H9 (cell line): ENCODE measurements around the gene DNAJC15. TPM values are rescaled to one million over a fixed set of nuclear protein-coding genes. Genes with fewer than 3 reads are reported as not detected.

Experiments used
- DNase-seq: peaks from one replicate; pipeline ENCODE4 v3.0.0-alpha.2; 2017
- H2AFZ ChIP-seq: one replicate; pipeline ENCODE4 v1.6.1; 2013; ENCODE audit warnings: mild to moderate bottlenecking, low read length, control low read depth, moderate library complexity
- H2AK5ac ChIP-seq: 2 replicates; pipeline ENCODE4 v1.6.1; 2013; ENCODE audit warnings: low read length, control low read depth, mixed read lengths; ENCODE audit not compliant: insufficient read length
- H2BK120ac ChIP-seq: one replicate; pipeline ENCODE4 v1.6.1; 2013; ENCODE audit warnings: low read depth, mild to moderate bottlenecking, low read length, control low read depth, inconsistent platforms; ENCODE audit not compliant: poor library complexity, severe bottlenecking
- H2BK12ac ChIP-seq: 2 replicates; pipeline ENCODE4 v1.6.1; 2013; ENCODE audit warnings: low read length, control low read depth, mixed read lengths, low read depth; ENCODE audit not compliant: insufficient read length
- H2BK15ac ChIP-seq: 2 replicates; pipeline ENCODE4 v1.6.1; 2013; ENCODE audit warnings: low read depth, low read length, control low read depth
- H2BK20ac ChIP-seq: one replicate; pipeline ENCODE4 v1.6.1; 2013; ENCODE audit warnings: low read depth, mild to moderate bottlenecking, low read length, control low read depth, inconsistent platforms; ENCODE audit not compliant: poor library complexity, severe bottlenecking
- H2BK5ac ChIP-seq: 2 replicates; pipeline ENCODE4 v1.6.1; 2013; ENCODE audit warnings: low read length, control low read depth, mixed read lengths; ENCODE audit not compliant: insufficient read length
- H3K14ac ChIP-seq: 2 replicates; pipeline ENCODE4 v1.6.1; 2013; ENCODE audit warnings: low read length, control low read depth; ENCODE audit not compliant: insufficient read depth
- H3K18ac ChIP-seq: 2 replicates; pipeline ENCODE4 v1.6.1; 2013; ENCODE audit warnings: low read depth, mild to moderate bottlenecking, mixed read lengths, low read length, control low read depth; ENCODE audit not compliant: insufficient read length
- H3K23ac ChIP-seq: 2 replicates; pipeline ENCODE4 v1.6.1; 2013; ENCODE audit warnings: low read length, control low read depth, mixed read lengths, low read depth; ENCODE audit not compliant: insufficient read length
- H3K23me2 ChIP-seq: 2 replicates; pipeline ENCODE4 v1.6.1; 2013; ENCODE audit warnings: low read depth, mild to moderate bottlenecking, mixed read lengths, low read length, control low read depth; ENCODE audit not compliant: insufficient read length, poor library complexity, severe bottlenecking
- H3K27ac ChIP-seq: 2 replicates; pipeline ENCODE4 v1.5.1; 2013; ENCODE audit warnings: low read length, control low read depth, mixed read lengths, low read depth; ENCODE audit not compliant: insufficient read length
- H3K27me3 ChIP-seq: 2 replicates; pipeline ENCODE4 v1.6.1; 2013; ENCODE audit warnings: low read length, control low read depth, inconsistent platforms; ENCODE audit not compliant: insufficient read depth
- H3K4ac ChIP-seq: 2 replicates; pipeline ENCODE4 v1.6.1; 2013; ENCODE audit warnings: low read depth, mild to moderate bottlenecking, control low read depth, inconsistent platforms, low read length, moderate library complexity
- H3K4me1 ChIP-seq: 2 replicates; pipeline ENCODE4 v1.6.1; 2013; ENCODE audit warnings: low read length, control low read depth, inconsistent platforms; ENCODE audit not compliant: insufficient read depth
- H3K4me2 ChIP-seq: 2 replicates; pipeline ENCODE4 v1.6.1; 2013; ENCODE audit warnings: low read length, control low read depth, mixed read lengths; ENCODE audit not compliant: insufficient read length, insufficient read depth
- H3K56ac ChIP-seq: 2 replicates; pipeline ENCODE4 v1.6.1; 2013; ENCODE audit warnings: low read depth, mild to moderate bottlenecking, mixed read lengths, low read length, control low read depth; ENCODE audit not compliant: insufficient read length
- H3K79me1 ChIP-seq: 2 replicates; pipeline ENCODE4 v1.6.1; 2013; ENCODE audit warnings: low read depth, mild to moderate bottlenecking, moderate library complexity, low read length, control low read depth, inconsistent platforms; ENCODE audit not compliant: insufficient read depth, poor library complexity, severe bottlenecking
- H3K79me2 ChIP-seq: 2 replicates; pipeline ENCODE4 v1.6.1; 2013; ENCODE audit warnings: low read length, control low read depth, inconsistent platforms; ENCODE audit not compliant: insufficient read depth
- H3K9ac ChIP-seq: 2 replicates; pipeline ENCODE4 v1.6.1; 2013; ENCODE audit warnings: low read length, control low read depth, mixed read lengths; ENCODE audit not compliant: insufficient read length; ENCODE audit errors: extremely low read depth
- H3K9me3 ChIP-seq: one replicate; pipeline ENCODE4 v1.6.1; 2013; ENCODE audit warnings: low read depth, low read length, inconsistent platforms; ENCODE audit not compliant: control insufficient read depth
- H3T11ph ChIP-seq: one replicate; pipeline ENCODE4 v1.6.1; 2013; ENCODE audit warnings: mild to moderate bottlenecking, low read length, control low read depth, inconsistent platforms
- H4K20me1 ChIP-seq: one replicate; pipeline ENCODE4 v1.6.1; 2013; ENCODE audit not compliant: control insufficient read depth, insufficient read length, insufficient read depth
- H4K5ac ChIP-seq: 2 replicates; pipeline ENCODE4 v1.6.1; 2013; ENCODE audit warnings: low read depth, mild to moderate bottlenecking, mixed read lengths, low read length, control low read depth; ENCODE audit not compliant: insufficient read length
- H4K8ac ChIP-seq: replicated peaks from 2 replicates; pipeline ENCODE4 v1.6.1; 2013; ENCODE audit warnings: low read length, control low read depth, mixed read lengths, low read depth; ENCODE audit not compliant: insufficient read length
- H4K91ac ChIP-seq: 2 replicates; pipeline ENCODE4 v1.6.1; 2013; ENCODE audit warnings: low read depth, mild to moderate bottlenecking, moderate library complexity, mixed read lengths, low read length, control low read depth; ENCODE audit not compliant: insufficient read length
- H3K27ac Mint-ChIP-seq, 3 experiments: 2 replicates in 2 of 3; 3 replicates in 1 of 3; pipeline ENCODE4 v1.8.0; 2020 to 2021; ENCODE audit warnings: mixed read lengths in 3 of 3, mild to moderate bottlenecking in 1 of 3, moderate library complexity in 1 of 3
- H3K27me3 Mint-ChIP-seq: 2 replicates; pipeline ENCODE4 v1.8.0; 2021; ENCODE audit warnings: low read depth, mild to moderate bottlenecking, moderate library complexity, mixed read lengths
- H3K36me3 Mint-ChIP-seq, 3 experiments: 2 replicates in 2 of 3; 3 replicates in 1 of 3; pipeline ENCODE4 v1.8.0; 2020 to 2021; ENCODE audit warnings: low read depth in 3 of 3, mixed read lengths in 3 of 3; ENCODE audit not compliant: insufficient read depth in 1 of 3
- H3K4me1 Mint-ChIP-seq, 2 experiments: 2 replicates each; pipeline ENCODE4 v1.8.0; 2020; ENCODE audit warnings: mixed read lengths in 2 of 2
- H3K4me3 Mint-ChIP-seq, 2 experiments: 2 replicates in 1 of 2; 3 replicates in 1 of 2; pipeline ENCODE4 v1.8.0; 2020 to 2021; ENCODE audit warnings: mild to moderate bottlenecking in 2 of 2, mixed read lengths in 2 of 2, moderate library complexity in 1 of 2
- H3K9me3 Mint-ChIP-seq, 2 experiments: 2 replicates in 1 of 2; 3 replicates in 1 of 2; pipeline ENCODE4 v1.8.0; 2020; ENCODE audit warnings: mild to moderate bottlenecking in 2 of 2, mixed read lengths in 2 of 2, moderate library complexity in 1 of 2
- WGBS: extraction: QIAGEN DNeasy Blood & Tissue Kit; methylation state at CpG from one replicate; pipeline ENCODE4 v1.1.7; 2013; ENCODE audit warnings: missing lambda C conversion rate, low lambda C conversion rate, mixed read lengths; ENCODE audit not compliant: insufficient read length; ENCODE audit errors: extremely low coverage; 5-methylcytosine and 5-hydroxymethylcytosine counted together
- total RNA-seq: library from RNA; stranded (reverse); gene quantifications from 2 replicates; pipeline ENCODE4 v1.2.1, GENCODE V29; 2021
- TF ChIP-seq, protein P1 (sequence below): fragments of 200-600 bp; sonication (generic); conservative IDR thresholded peaks from 3 replicates; pipeline ENCODE4 v1.8.0; 2021; ENCODE audit warnings: antibody characterized with exemption, mild to moderate bottlenecking

Gene DNAJC15
- total RNA-seq, 1 experiment from 2014 or later, result 13.4 TPM

DNA sequence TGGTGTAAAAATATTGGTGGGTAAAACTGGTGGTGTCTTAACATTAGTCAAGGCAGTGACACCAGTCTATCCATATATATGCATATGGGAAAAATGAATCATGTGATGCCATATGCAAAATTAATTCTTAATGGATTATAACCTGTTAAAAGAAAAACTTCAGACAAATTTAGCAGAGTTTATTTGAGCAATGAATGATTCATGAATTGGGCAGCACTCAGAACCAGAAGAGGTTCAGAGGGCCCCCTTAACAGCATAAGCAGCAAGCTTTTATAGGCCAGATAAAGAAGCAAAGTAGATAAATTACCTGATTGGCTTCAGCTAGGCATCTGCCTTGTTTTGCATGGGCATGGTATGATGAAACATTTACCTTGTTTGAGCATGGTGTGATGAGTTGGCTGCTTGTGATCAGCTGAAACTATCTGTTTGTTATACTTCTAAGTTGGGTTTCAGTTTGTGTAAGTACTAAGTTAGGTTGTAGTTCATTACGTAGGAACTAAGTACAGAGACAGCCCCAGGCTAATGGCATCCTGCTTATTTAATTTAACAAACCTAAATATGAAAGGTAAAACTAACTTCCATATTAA lies 66.6 kb downstream of the DNAJC15 start:
- no peaks in the 10 kb centered on the region for H3K27me3 ChIP-seq
- no CpG with 5 or more reads among the region's 1 CpG for WGBS
- H4K20me1 ChIP-seq, result no peaks in the 10 kb centered on the region
- peaks cover 7 to 24% (median 14%) of the 10 kb centered on the region in 3 experiments for H3K36me3 Mint-ChIP-seq
- H3K27ac ChIP-seq, result no peak overlapping the region
- no peak overlapping the region for H2BK120ac ChIP-seq
- H3K4me1 ChIP-seq, result no peaks in the 10 kb centered on the region
- no peak overlapping the region for H4K91ac ChIP-seq
- H3K14ac ChIP-seq, result no peak overlapping the region
- no peak overlapping the region for H3K9ac ChIP-seq
- H2BK5ac ChIP-seq, result no peak overlapping the region
- H3K4ac ChIP-seq, result no peak overlapping the region
- H3K4me1 Mint-ChIP-seq, result peaks cover 6 to 7% of the 10 kb centered on the region in 2 experiments
- H3K27ac Mint-ChIP-seq, result no peak overlapping the region
- H3K4me3 Mint-ChIP-seq, result no peak overlapping the region
- no peaks in the 10 kb centered on the region for H3K23me2 ChIP-seq
- no peaks in the 10 kb centered on the region for H3K27me3 Mint-ChIP-seq
- no peak overlapping the region for H2AFZ ChIP-seq
- no peak overlapping the region for H3K4me2 ChIP-seq
- no peak overlapping the region for H2BK20ac ChIP-seq
- H3K56ac ChIP-seq, result no peak overlapping the region
- peaks cover 0 to 4% of the 10 kb centered on the region in 2 experiments; a peak in 2 of 5 replicates for H3K9me3 Mint-ChIP-seq
- no peaks in the 10 kb centered on the region for H3K9me3 ChIP-seq
- no peak overlapping the region for H3K18ac ChIP-seq
- no peak overlapping the region for H3K23ac ChIP-seq
- no peak for DNase-seq
- H2AK5ac ChIP-seq, result no peak overlapping the region
- no peak overlapping the region for H3T11ph ChIP-seq
- no peaks in the 10 kb centered on the region for H3K79me2 ChIP-seq
- H3K79me1 ChIP-seq, result no peaks in the 10 kb centered on the region
- H2BK15ac ChIP-seq, result no peak overlapping the region
- TF ChIP-seq, protein P1, sequence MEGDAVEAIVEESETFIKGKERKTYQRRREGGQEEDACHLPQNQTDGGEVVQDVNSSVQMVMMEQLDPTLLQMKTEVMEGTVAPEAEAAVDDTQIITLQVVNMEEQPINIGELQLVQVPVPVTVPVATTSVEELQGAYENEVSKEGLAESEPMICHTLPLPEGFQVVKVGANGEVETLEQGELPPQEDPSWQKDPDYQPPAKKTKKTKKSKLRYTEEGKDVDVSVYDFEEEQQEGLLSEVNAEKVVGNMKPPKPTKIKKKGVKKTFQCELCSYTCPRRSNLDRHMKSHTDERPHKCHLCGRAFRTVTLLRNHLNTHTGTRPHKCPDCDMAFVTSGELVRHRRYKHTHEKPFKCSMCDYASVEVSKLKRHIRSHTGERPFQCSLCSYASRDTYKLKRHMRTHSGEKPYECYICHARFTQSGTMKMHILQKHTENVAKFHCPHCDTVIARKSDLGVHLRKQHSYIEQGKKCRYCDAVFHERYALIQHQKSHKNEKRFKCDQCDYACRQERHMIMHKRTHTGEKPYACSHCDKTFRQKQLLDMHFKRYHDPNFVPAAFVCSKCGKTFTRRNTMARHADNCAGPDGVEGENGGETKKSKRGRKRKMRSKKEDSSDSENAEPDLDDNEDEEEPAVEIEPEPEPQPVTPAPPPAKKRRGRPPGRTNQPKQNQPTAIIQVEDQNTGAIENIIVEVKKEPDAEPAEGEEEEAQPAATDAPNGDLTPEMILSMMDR, result no peak
- H4K5ac ChIP-seq, result no peak overlapping the region
- no peak overlapping the region for H4K8ac ChIP-seq
- H2BK12ac ChIP-seq, result no peak overlapping the region
